ENCODE measurements around the gene TDRD1.

- no peak for TF ChIP-seq POLR2AphosphoS5 (IDR thresholded peaks at IDR 0.05; ENCODE audit: low read length)
- TF ChIP-seq CTCF (IDR thresholded peaks at IDR 0.05 in 2 of 3, conservative IDR thresholded peaks at IDR 0.05 in 1 of 3; ENCODE audit: control insufficient read depth in 2 of 3, extremely low read depth in 1 of 3, insufficient read depth in 1 of 3, low read depth in 3 of 3, low read length in 3 of 3), result no peak
- TF ChIP-seq MAX (IDR thresholded peaks at IDR 0.05; ENCODE audit: low read depth, low read length), result no peak
- no peak for TF ChIP-seq FOS (IDR thresholded peaks at IDR 0.05; ENCODE audit: borderline replicate concordance, extremely low read depth, insufficient read length)
- TF ChIP-seq PAX5 (IDR thresholded peaks at IDR 0.05; ENCODE audit: borderline replicate concordance, low read depth, low read length), result no peak
- TF ChIP-seq CHD1 (IDR thresholded peaks at IDR 0.05; ENCODE audit: low read depth, low read length), result no peak
- TF ChIP-seq NRF1 (conservative IDR thresholded peaks at IDR 0.05; ENCODE audit: low read depth, low read length), result no peak
- TF ChIP-seq RCOR1 (conservative IDR thresholded peaks at IDR 0.05; ENCODE audit: low read depth, low read length), result no peak
- TF ChIP-seq ZBTB33 (IDR thresholded peaks at IDR 0.05), result no peak
- TF ChIP-seq SMC3 (IDR thresholded peaks at IDR 0.05; ENCODE audit: borderline replicate concordance, low read length), result no peak
- TF ChIP-seq NR2F1 (conservative IDR thresholded peaks at IDR 0.05), result no peak
- no peak for TF ChIP-seq STAT3 (IDR thresholded peaks at IDR 0.05; ENCODE audit: low read depth, low read length)
- TF ChIP-seq BMI1 (IDR thresholded peaks at IDR 0.05; ENCODE audit: borderline replicate concordance), result no peak
Observed at GRCh38 chr10:114188001-114188400, 8.8 kb downstream of the TDRD1 start.
